ENCODE results near the gene GRIK1.
A peak's percentile ranks its signal among the peaks of the same experiment; 100 is the strongest.

GRIK1 gene

GRCh38 chr21:29721221-29721620, 218.6 kb downstream of the GRIK1 start:
- Histone ChIP-seq H2AFZ (ENCODE audit: low read depth, low read length) (no peak overlapping the region), H2BK5ac (ENCODE audit: low read depth, low read length, poor library complexity, severe bottlenecking) (no peak overlapping the region), H3K9ac (ENCODE audit: low read length) (no peak overlapping the region), H3K79me1 (replicated peaks; ENCODE audit: low read length, poor library complexity, severe bottlenecking) (no peaks in the 10 kb centered on the region), H3K4me1 (ENCODE audit: control insufficient read depth, insufficient read depth, low read depth, low read length) (no peaks in the 10 kb centered on the region), H2AK5ac (ENCODE audit: low read length, severe bottlenecking) (no peak overlapping the region), H2BK12ac (ENCODE audit: low read length in 2 of 2) (no peak overlapping the region), H3K4me2 (ENCODE audit: low read length, poor library complexity, severe bottlenecking) (no peak overlapping the region), H3K9me3 (ENCODE audit: control insufficient read depth, low read length) (no peaks in the 10 kb centered on the region), H4K91ac (ENCODE audit: low read length) (no peak overlapping the region), H3K4me3 (ENCODE audit: insufficient read depth in 1 of 2, low read depth in 1 of 2, low read length in 2 of 2) (no peak overlapping the region), H3K27me3 (ENCODE audit: control insufficient read depth in 1 of 2, insufficient read depth in 1 of 2, low read length in 2 of 2) (no peaks in the 10 kb centered on the region), H2BK15ac (ENCODE audit: low read depth, poor library complexity, severe bottlenecking) (no peak overlapping the region), H3K23ac (ENCODE audit: low read length in 2 of 2) (no peak overlapping the region), H4K8ac (ENCODE audit: low read length) (no peak overlapping the region), H3K4ac (ENCODE audit: low read depth in 1 of 2, low read length in 2 of 2) (no peak overlapping the region), H3K27ac (ENCODE audit: low read length, poor library complexity, severe bottlenecking) (no peak overlapping the region), H3K18ac (ENCODE audit: low read depth in 1 of 2, low read length in 2 of 2) (no peak overlapping the region), H3K14ac (ENCODE audit: low read length in 2 of 2) (no peak overlapping the region), H2BK120ac (ENCODE audit: low read depth, low read length) (no peak overlapping the region), H3K36me3 (ENCODE audit: control insufficient read depth in 1 of 2, insufficient read depth in 2 of 2, low read depth in 1 of 2, low read length in 2 of 2) (no peaks in the 10 kb centered on the region)
- 64% methylated on average over 4 of the region's 5 CpGs for WGBS
- no peak for DNase-seq

- Histone ChIP-seq H3K27ac (ENCODE audit: low read length, poor library complexity, severe bottlenecking) (no peak overlapping the region), H3K23ac (ENCODE audit: low read length in 2 of 2) (no peak overlapping the region), H3K4me2 (ENCODE audit: low read length, poor library complexity, severe bottlenecking) (no peak overlapping the region), H3K27me3 (ENCODE audit: control insufficient read depth in 1 of 2, insufficient read depth in 1 of 2, low read length in 2 of 2) (no peaks in the 10 kb centered on the region), H3K4ac (ENCODE audit: low read depth in 1 of 2, low read length in 2 of 2) (no peak overlapping the region), H3K9ac (ENCODE audit: low read length) (no peak overlapping the region), H3K4me1 (ENCODE audit: control insufficient read depth, insufficient read depth, low read depth, low read length) (no peaks in the 10 kb centered on the region), H2AFZ (ENCODE audit: low read depth, low read length) (no peak overlapping the region), H3K36me3 (ENCODE audit: control insufficient read depth in 1 of 2, insufficient read depth in 2 of 2, low read depth in 1 of 2, low read length in 2 of 2) (no peaks in the 10 kb centered on the region), H2BK5ac (ENCODE audit: low read depth, low read length, poor library complexity, severe bottlenecking) (no peak overlapping the region), H4K91ac (ENCODE audit: low read length) (no peak overlapping the region), H2BK12ac (ENCODE audit: low read length in 2 of 2) (no peak overlapping the region), H2AK5ac (ENCODE audit: low read length, severe bottlenecking) (no peak overlapping the region), H3K18ac (ENCODE audit: low read depth in 1 of 2, low read length in 2 of 2) (no peak overlapping the region), H4K8ac (ENCODE audit: low read length) (no peak overlapping the region), H3K9me3 (ENCODE audit: control insufficient read depth, low read length) (no peaks in the 10 kb centered on the region), H3K14ac (ENCODE audit: low read length in 2 of 2) (no peak overlapping the region), H2BK15ac (ENCODE audit: low read depth, poor library complexity, severe bottlenecking) (no peak overlapping the region), H3K4me3 (ENCODE audit: insufficient read depth in 1 of 2, low read depth in 1 of 2, low read length in 2 of 2) (no peak overlapping the region), H3K79me1 (replicated peaks; ENCODE audit: low read length, poor library complexity, severe bottlenecking) (no peaks in the 10 kb centered on the region), H2BK120ac (ENCODE audit: low read depth, low read length) (no peak overlapping the region)
- no peak for DNase-seq
Measured at GRCh38 chr21:29719521-29719920, 220.3 kb downstream of the GRIK1 start.

- Histone ChIP-seq H3K36me3 (ENCODE audit: control insufficient read depth in 1 of 2, insufficient read depth in 2 of 2, low read depth in 1 of 2, low read length in 2 of 2) (no peaks in the 10 kb centered on the region), H2BK120ac (ENCODE audit: low read depth, low read length) (no peak overlapping the region), H3K4me2 (ENCODE audit: low read length, poor library complexity, severe bottlenecking) (no peak overlapping the region), H2BK12ac (ENCODE audit: low read length in 2 of 2) (no peak overlapping the region), H3K4me3 (ENCODE audit: insufficient read depth in 1 of 2, low read depth in 1 of 2, low read length in 2 of 2) (no peak overlapping the region), H4K91ac (ENCODE audit: low read length) (no peak overlapping the region), H3K23ac (ENCODE audit: low read length in 2 of 2) (no peak overlapping the region), H3K4ac (ENCODE audit: low read depth in 1 of 2, low read length in 2 of 2) (no peak overlapping the region), H3K9ac (ENCODE audit: low read length) (peak overlapping the region; percentile 11), H2BK5ac (ENCODE audit: low read depth, low read length, poor library complexity, severe bottlenecking) (no peak overlapping the region), H3K4me1 (ENCODE audit: control insufficient read depth, insufficient read depth, low read depth, low read length) (no peaks in the 10 kb centered on the region), H2AK5ac (ENCODE audit: low read length, severe bottlenecking) (no peak overlapping the region), H2AFZ (ENCODE audit: low read depth, low read length) (no peak overlapping the region), H3K27ac (ENCODE audit: low read length, poor library complexity, severe bottlenecking) (no peak overlapping the region), H3K27me3 (ENCODE audit: control insufficient read depth in 1 of 2, insufficient read depth in 1 of 2, low read length in 2 of 2) (no peaks in the 10 kb centered on the region), H3K14ac (ENCODE audit: low read length in 2 of 2) (no peak overlapping the region), H4K8ac (ENCODE audit: low read length) (no peak overlapping the region), H3K9me3 (ENCODE audit: control insufficient read depth, low read length) (no peaks in the 10 kb centered on the region), H3K18ac (ENCODE audit: low read depth in 1 of 2, low read length in 2 of 2) (no peak overlapping the region), H3K79me1 (replicated peaks; ENCODE audit: low read length, poor library complexity, severe bottlenecking) (no peaks in the 10 kb centered on the region), H2BK15ac (ENCODE audit: low read depth, poor library complexity, severe bottlenecking) (no peak overlapping the region)
- WGBS: 97% methylated on average over 2 of the region's 3 CpGs
- no peak for DNase-seq
Measured at GRCh38 chr21:29718081-29718815, 221.5 kb downstream of the GRIK1 start.

GRCh38 chr21:29717659-29718058, 222.1 kb downstream of the GRIK1 start:
- Histone ChIP-seq H2BK5ac (ENCODE audit: low read depth, low read length, poor library complexity, severe bottlenecking) (no peak overlapping the region), H3K79me1 (replicated peaks; ENCODE audit: low read length, poor library complexity, severe bottlenecking) (no peaks in the 10 kb centered on the region), H4K91ac (ENCODE audit: low read length) (no peak overlapping the region), H3K4ac (ENCODE audit: low read depth in 1 of 2, low read length in 2 of 2) (no peak overlapping the region), H3K23ac (ENCODE audit: low read length in 2 of 2) (no peak overlapping the region), H3K9ac (ENCODE audit: low read length) (peak overlapping the region; percentile 11), H3K4me1 (ENCODE audit: control insufficient read depth, insufficient read depth, low read depth, low read length) (no peaks in the 10 kb centered on the region), H2AFZ (ENCODE audit: low read depth, low read length) (no peak overlapping the region), H3K4me3 (ENCODE audit: insufficient read depth in 1 of 2, low read depth in 1 of 2, low read length in 2 of 2) (no peak overlapping the region), H2BK12ac (ENCODE audit: low read length in 2 of 2) (no peak overlapping the region), H3K14ac (ENCODE audit: low read length in 2 of 2) (no peak overlapping the region), H2AK5ac (ENCODE audit: low read length, severe bottlenecking) (no peak overlapping the region), H3K27me3 (ENCODE audit: control insufficient read depth in 1 of 2, insufficient read depth in 1 of 2, low read length in 2 of 2) (no peaks in the 10 kb centered on the region), H2BK15ac (ENCODE audit: low read depth, poor library complexity, severe bottlenecking) (no peak overlapping the region), H2BK120ac (ENCODE audit: low read depth, low read length) (no peak overlapping the region), H3K36me3 (ENCODE audit: control insufficient read depth in 1 of 2, insufficient read depth in 2 of 2, low read depth in 1 of 2, low read length in 2 of 2) (no peaks in the 10 kb centered on the region), H3K27ac (ENCODE audit: low read length, poor library complexity, severe bottlenecking) (no peak overlapping the region), H3K9me3 (ENCODE audit: control insufficient read depth, low read length) (no peaks in the 10 kb centered on the region), H3K4me2 (ENCODE audit: low read length, poor library complexity, severe bottlenecking) (no peak overlapping the region), H4K8ac (ENCODE audit: low read length) (no peak overlapping the region), H3K18ac (ENCODE audit: low read depth in 1 of 2, low read length in 2 of 2) (no peak overlapping the region)
- DNase-seq: no peak
- WGBS: no CpG with 5 or more reads among the region's 1 CpG

Measured in mesenchymal stem cell (in vitro differentiated cells and primary cell).